ENCODE measurements around the gene MRPS6. TPM values are rescaled to one million over a fixed set of nuclear protein-coding genes. Genes with fewer than 3 reads are reported as not detected.

MRPS6 gene
- total and polyA plus RNA-seq, 2 of the 4 experiments (the other 2 are of a cell fraction): 7.5 to 35.1 TPM

DNA sequence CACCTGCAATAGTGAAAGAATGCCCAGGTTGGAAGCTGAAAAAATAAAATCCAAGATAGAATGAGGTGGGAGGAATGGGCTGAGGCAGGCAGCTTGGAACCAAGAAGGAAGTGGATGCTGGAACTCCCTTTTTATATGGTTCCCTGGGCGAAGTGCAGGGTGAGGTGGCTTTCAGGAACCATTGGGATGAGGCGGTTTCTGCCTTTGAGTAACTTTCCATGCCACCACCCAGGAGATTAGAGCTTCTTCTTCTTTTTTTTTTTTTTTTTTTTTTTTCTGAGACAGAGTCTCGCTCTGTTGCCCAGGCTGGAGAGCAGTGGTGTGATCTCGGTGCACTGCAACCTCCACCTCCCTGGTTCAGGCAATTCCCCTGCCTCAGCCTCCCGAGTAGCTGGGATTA lies 17.8 kb upstream of the MRPS6 start:
- H3K79me1 ChIP-seq (ENCODE audit: low read depth in 1 of 2, low read length in 2 of 2): no peaks in the 10 kb centered on the region
- ChIA-PET POLR2A (ENCODE audit: unreplicated experiment) (no interaction called here), CTCF (interaction anchor here (1.1 kb wide), 1 partner anchor 17 kb away, joined by 3 read pairs; the partner anchor contains the start of genes MRPS6 and SLC5A3)
- no peak overlapping the region for H2AK5ac ChIP-seq (ENCODE audit: low read depth, low read length)
- ATAC-seq (ENCODE audit: low read depth) (no peak), DNase-seq (no peak)
- no peak overlapping the region for H2AFZ ChIP-seq (replicated peaks; ENCODE audit: low read length, poor library complexity)
- no peaks in the 10 kb centered on the region for H3K9me3 ChIP-seq (ENCODE audit: control insufficient read depth, insufficient read depth, low read length)
- no peak overlapping the region for H4K5ac ChIP-seq (ENCODE audit: low read depth, low read length)
- in situ Hi-C loops (cut with MboI; ENCODE audit: low sequenced_read_pairs) (no loop called here), intact Hi-C loops (cut with micrococcal nuclease) (no loop called here), dilution Hi-C loops (cut with HindIII; ENCODE audit: low sequenced_read_pairs, unreplicated experiment) (no loop called here)
- BruUV-seq (replicated peaks): no TSS peak
- H3K18ac ChIP-seq (ENCODE audit: low read depth, low read length): no peak overlapping the region
- no peaks in the 10 kb centered on the region for H3K36me3 ChIP-seq (ENCODE audit: control insufficient read depth, insufficient read depth, low read length)
- H3K56ac ChIP-seq (ENCODE audit: extremely low read depth, insufficient read depth, low read length): no peak overlapping the region
- no peak for TF ChIP-seq POLR2A (IDR thresholded peaks at IDR 0.05; ENCODE audit: low read depth, low read length)
- no peak for TF ChIP-seq MXI1 (IDR thresholded peaks at IDR 0.05; ENCODE audit: borderline replicate concordance, low read depth, low read length)
- H3K4ac ChIP-seq (ENCODE audit: low read depth, low read length): no peak overlapping the region
- H3K4me2 ChIP-seq (ENCODE audit: low read depth, low read length): no peak overlapping the region
- H2BK5ac ChIP-seq (ENCODE audit: low read depth, low read length, poor library complexity, severe bottlenecking): no peak overlapping the region
- no peaks in the 10 kb centered on the region for H4K20me1 ChIP-seq (ENCODE audit: insufficient read depth, low read length)
- no peak overlapping the region for H2BK15ac ChIP-seq (ENCODE audit: low read depth, low read length)
- no peak overlapping the region for H2AK9ac ChIP-seq (replicated peaks; ENCODE audit: low read depth, low read length, poor library complexity)
- H3K27me3 ChIP-seq (ENCODE audit: control insufficient read depth, insufficient read depth, low read length): peaks cover 2% of the 10 kb centered on the region
- no peak overlapping the region for H3K23ac ChIP-seq (ENCODE audit: low read depth, low read length)
- H3K27ac ChIP-seq (ENCODE audit: insufficient read depth, low read length): no peak overlapping the region
- no peaks in the 10 kb centered on the region for H3K4me1 ChIP-seq (ENCODE audit: control insufficient read depth, insufficient read depth, low read length)
- H3K9ac ChIP-seq (ENCODE audit: low read depth, low read length): no peak overlapping the region
- no CpG with 5 or more reads among the region's 5 CpGs for WGBS, 2 experiments (ENCODE audit: extremely low coverage in 2 of 2, insufficient read length in 1 of 2)
- no peak overlapping the region for H4K91ac ChIP-seq (ENCODE audit: insufficient read depth, low read depth, low read length)
- H3K14ac ChIP-seq (replicated peaks; ENCODE audit: low read depth, low read length): no peak overlapping the region
- H2BK120ac ChIP-seq (ENCODE audit: low read depth, low read length): no peak overlapping the region
- H2BK20ac ChIP-seq (ENCODE audit: low read depth, low read length): no peak overlapping the region
- H3K9me1 ChIP-seq (ENCODE audit: insufficient read depth, low read length): no peaks in the 10 kb centered on the region
- H3K4me3 ChIP-seq (ENCODE audit: insufficient read depth, low read depth, low read length): no peak overlapping the region
- H4K8ac ChIP-seq (ENCODE audit: low read depth in 2 of 2, low read length in 2 of 2): no peak overlapping the region
